ENCODE measurements around the gene DAAM2. TPM values are rescaled to one million over a fixed set of nuclear protein-coding genes. Genes with fewer than 3 reads are reported as not detected.

The DAAM2 gene
- total RNA-seq, 4 donors from 2014 or later = 15.7 to 31.6 (median 20.7) TPM

- in situ Hi-C loops (cut with MboI; ENCODE audit: low pct_ligation_motif_present in 1 of 4, low pct_unique_long_range_greater_than_20kb in 1 of 4, low sequenced_read_pairs in 3 of 4) (loop anchor here in 2 of 4 donors (25.0 kb wide), 1 partner anchor 441 kb away; no protein-coding TSS in a partner anchor), intact Hi-C loops (cut with DNase I; ENCODE audit: low total_unique reads) (loop anchor here (10.0 kb wide), 1 partner anchor 506 kb away; no protein-coding TSS in a partner anchor)
- 92% methylated on average over 3 of the region's 3 CpGs; no CpG with 5 or more reads in 1 of the 2 donors for WGBS, 2 donors (ENCODE audit: low coverage in 1 of 2)
- no peak for DNase-seq
- H3K4me1 ChIP-seq = no peaks in the 10 kb centered on the region
- H3K27me3 ChIP-seq = no peaks in the 10 kb centered on the region
- TF ChIP-seq POLR2A (IDR thresholded peaks at IDR 0.05) (no peak), POLR2AphosphoS5 (IDR thresholded peaks at IDR 0.05) (no peak), EP300 (IDR thresholded peaks at IDR 0.05; ENCODE audit: low read depth) (no peak), CTCF (IDR thresholded peaks at IDR 0.05) (no peak)
- no peak overlapping the region for H3K4me3 ChIP-seq
- H3K27ac ChIP-seq = no peak overlapping the region
- no peaks in the 10 kb centered on the region for H3K36me3 ChIP-seq
- H3K9me3 ChIP-seq = no peaks in the 10 kb centered on the region
Measured at GRCh38 chr6:39870950-39871349, 78.8 kb downstream of the DAAM2 start.

- no peak overlapping the region for H3K4me3 ChIP-seq
- H3K27ac ChIP-seq = no peak overlapping the region
- H3K27me3 ChIP-seq = no peaks in the 10 kb centered on the region
- no peaks in the 10 kb centered on the region for H3K9me3 ChIP-seq
- no peak for TF ChIP-seq POLR2A (IDR thresholded peaks at IDR 0.05)
- TF ChIP-seq CTCF (IDR thresholded peaks at IDR 0.05) = no peak
- TF ChIP-seq POLR2AphosphoS5 (IDR thresholded peaks at IDR 0.05) = no peak
- TF ChIP-seq EP300 (IDR thresholded peaks at IDR 0.05; ENCODE audit: low read depth) = no peak
- in situ Hi-C loops (cut with MboI; ENCODE audit: low pct_ligation_motif_present in 1 of 4, low pct_unique_long_range_greater_than_20kb in 1 of 4, low sequenced_read_pairs in 3 of 4) (loop anchor here in 2 of 4 donors (25.0 kb wide), 1 partner anchor 439 kb away; no protein-coding TSS in a partner anchor), intact Hi-C loops (cut with DNase I; ENCODE audit: low total_unique reads) (loop anchor here (10.0 kb wide), 1 partner anchor 509 kb away; no protein-coding TSS in a partner anchor)
- no peaks in the 10 kb centered on the region for H3K4me1 ChIP-seq
- H3K36me3 ChIP-seq = peaks cover 0 to 4% (median 0%) of the 10 kb centered on the region in 4 donors
- WGBS, 2 donors (ENCODE audit: low coverage in 1 of 2) = 83% methylated on average over 3 of the region's 3 CpGs; no CpG with 5 or more reads in 1 of the 2 donors
- DNase-seq = no peak
Measured at GRCh38 chr6:39873439-39873838, 81.3 kb downstream of the DAAM2 start.

GRCh38 chr6:39876111-39876510, 83.9 kb downstream of the DAAM2 start:
- H3K4me3 ChIP-seq = no peak overlapping the region
- TF ChIP-seq POLR2AphosphoS5 (IDR thresholded peaks at IDR 0.05) = no peak
- TF ChIP-seq CTCF (IDR thresholded peaks at IDR 0.05) = no peak
- no peak for TF ChIP-seq EP300 (IDR thresholded peaks at IDR 0.05; ENCODE audit: low read depth)
- no peak for TF ChIP-seq POLR2A (IDR thresholded peaks at IDR 0.05)
- H3K36me3 ChIP-seq = peaks cover 0 to 5% (median 0%) of the 10 kb centered on the region in 4 donors
- DNase-seq = no peak
- H3K9me3 ChIP-seq = no peaks in the 10 kb centered on the region
- in situ Hi-C loops (cut with MboI; ENCODE audit: low pct_ligation_motif_present in 1 of 4, low pct_unique_long_range_greater_than_20kb in 1 of 4, low sequenced_read_pairs in 3 of 4) = loop anchor here in 1 of 4 donors (25.0 kb wide), 2 partner anchors 436 to 514 kb away; no protein-coding TSS in a partner anchor
- no peaks in the 10 kb centered on the region for H3K27me3 ChIP-seq
- intact Hi-C loops (cut with DNase I; ENCODE audit: low total_unique reads) = loop anchor here (10.0 kb wide), 1 partner anchor 511 kb away; no protein-coding TSS in a partner anchor
- no peaks in the 10 kb centered on the region for H3K4me1 ChIP-seq
- H3K27ac ChIP-seq = no peak overlapping the region

GRCh38 chr6:39876826-39877225, 84.7 kb downstream of the DAAM2 start:
- Histone ChIP-seq H3K27ac (no peak overlapping the region), H3K4me1 (peaks cover 0 to 4% (median under 1%) of the 10 kb centered on the region in 4 donors), H3K4me3 (no peak overlapping the region), H3K27me3 (no peaks in the 10 kb centered on the region), H3K36me3 (peaks cover 0 to 5% (median 0%) of the 10 kb centered on the region in 4 donors), H3K9me3 (no peaks in the 10 kb centered on the region)
- DNase-seq = no peak
- 60 to 82% methylated on average over 1 to 3 of the region's 3 CpGs for WGBS, 2 donors (ENCODE audit: low coverage in 1 of 2)
- intact Hi-C loops (cut with DNase I; ENCODE audit: low total_unique reads) = loop anchor here (10.0 kb wide), 1 partner anchor 512 kb away; no protein-coding TSS in a partner anchor
- in situ Hi-C loops (cut with MboI; ENCODE audit: low pct_ligation_motif_present in 1 of 4, low pct_unique_long_range_greater_than_20kb in 1 of 4, low sequenced_read_pairs in 3 of 4) = loop anchor here in 1 of 4 donors (25.0 kb wide), 2 partner anchors 435 to 515 kb away; no protein-coding TSS in a partner anchor
- TF ChIP-seq CTCF (IDR thresholded peaks at IDR 0.05) (no peak), POLR2AphosphoS5 (IDR thresholded peaks at IDR 0.05) (no peak), EP300 (IDR thresholded peaks at IDR 0.05; ENCODE audit: low read depth) (no peak), POLR2A (IDR thresholded peaks at IDR 0.05) (no peak)
